Measurements from ENCODE around the gene SRCAP. TPM values are rescaled to one million over a fixed set of nuclear protein-coding genes. Genes with fewer than 3 reads are reported as not detected.
"Not testable (repeated sequence)": the region's sequence is repeated elsewhere in the genome, so short reads cannot be mapped to it uniquely, and the experiment has no call there.

SRCAP gene
- total RNA-seq, 2 experiments from 2014 or later: 57.2 to 64.7 TPM

GRCh38 chr16:30691907-30692306 is 7.1 kb upstream of the SRCAP start:
- intact Hi-C loops (cut with micrococcal nuclease): loop anchor here (10.0 kb wide), 1 partner anchor 233 kb away; the partner anchor contains the start of gene FBXL19
- no peak for ATAC-seq
- Mint-ChIP-seq H3K4me1 (ENCODE audit: low read depth) (peaks cover 16% of the 10 kb centered on the region), H3K36me3 (ENCODE audit: low read depth) (no peaks in the 10 kb centered on the region), H3K9me3 (no peaks in the 10 kb centered on the region), H3K27ac (no peak overlapping the region), H3K27me3 (no peaks in the 10 kb centered on the region), H3K4me3 (no peak overlapping the region)
- TF ChIP-seq CTCF (IDR thresholded peaks at IDR 0.05): no peak
- CTCF ChIA-PET: interaction anchor here (1.4 to 4.4 kb wide), 3 partner anchors 25 to 32 kb away, joined by 3 to 67 read pairs (median 25); partner anchors contain the start of gene FBRS
- POLR2A ChIA-PET: interaction anchor here (0.6 to 3.4 kb wide), 5 partner anchors 18 to 39 kb away, joined by 3 to 11 read pairs (median 3); no protein-coding TSS in a partner anchor
- DNase-seq: no peak

- H3K27ac Mint-ChIP-seq: no peak overlapping the region
- H3K36me3 Mint-ChIP-seq (ENCODE audit: low read depth): no peaks in the 10 kb centered on the region
- CTCF ChIA-PET: interaction anchor here (1.7 to 5.1 kb wide), 7 partner anchors 9 to 77 kb away, joined by 8 to 67 read pairs (median 12); partner anchors contain the start of gene FBRS
- H3K4me3 Mint-ChIP-seq: no peak overlapping the region
- TF ChIP-seq CTCF (IDR thresholded peaks at IDR 0.05): no peak
- intact Hi-C loops (cut with micrococcal nuclease): loop anchor here (10.0 kb wide), 1 partner anchor 232 kb away; the partner anchor contains the start of gene FBXL19
- DNase-seq (no peak), ATAC-seq (no peak)
- POLR2A ChIA-PET: interaction anchor here (0.8 to 3.4 kb wide), 5 partner anchors 19 to 84 kb away, joined by 3 to 20 read pairs (median 7); partner anchors contain the start of gene PRR14
- no peaks in the 10 kb centered on the region for H3K9me3 Mint-ChIP-seq
- peaks cover 22% of the 10 kb centered on the region for H3K4me1 Mint-ChIP-seq (ENCODE audit: low read depth)
- H3K27me3 Mint-ChIP-seq: no peaks in the 10 kb centered on the region
These were observed 6.4 kb upstream of the SRCAP start for GRCh38 chr16:30692396-30693064.

- peaks cover 12% of the 10 kb centered on the region for H3K36me3 Mint-ChIP-seq (ENCODE audit: low read depth)
- H3K4me1 Mint-ChIP-seq (ENCODE audit: low read depth): peaks cover 31% of the 10 kb centered on the region
- intact Hi-C loops (cut with micrococcal nuclease): loop anchor here (1.0 to 10.0 kb wide), 2 partner anchors 35 to 230 kb away; partner anchors contain the start of gene FBXL19
- CTCF ChIA-PET: interaction anchor here (0.5 to 5.1 kb wide), 20 partner anchors 10 to 306 kb away, joined by 3 to 67 read pairs (median 6); partner anchors contain the start of genes FBRS, PRR14 and ZNF689
- no peaks in the 10 kb centered on the region for H3K9me3 Mint-ChIP-seq
- no peak for TF ChIP-seq CTCF (IDR thresholded peaks at IDR 0.05)
- no peak overlapping the region for H3K27ac Mint-ChIP-seq
- H3K27me3 Mint-ChIP-seq: no peaks in the 10 kb centered on the region
- POLR2A ChIA-PET: interaction anchor here (0.6 to 3.4 kb wide), 6 partner anchors 14 to 340 kb away, joined by 3 to 20 read pairs (median 4); no protein-coding TSS in a partner anchor
- DNase-seq: no peak
- no peak for ATAC-seq
- no peak overlapping the region for H3K4me3 Mint-ChIP-seq
These were observed 3.9 kb upstream of the SRCAP start for GRCh38 chr16:30694926-30695693.

GRCh38 chr16:30696646-30697045 is 2.3 kb upstream of the SRCAP start:
- not testable (repeated sequence) for H3K27me3 Mint-ChIP-seq, H3K4me3 Mint-ChIP-seq, ATAC-seq, DNase-seq, H3K9me3 Mint-ChIP-seq, H3K27ac Mint-ChIP-seq
- intact Hi-C loops (cut with micrococcal nuclease): loop anchor here (10.0 kb wide), 1 partner anchor 228 kb away; the partner anchor contains the start of gene FBXL19
- CTCF ChIA-PET: interaction anchor here (0.5 to 5.1 kb wide), 13 partner anchors 8 to 224 kb away, joined by 3 to 38 read pairs (median 4); partner anchors contain the start of genes FBRS, PRR14 and ZNF747
- POLR2A ChIA-PET: interaction anchor here (0.7 to 3.6 kb wide), 11 partner anchors 18 to 326 kb away, joined by 3 to 36 read pairs (median 4); partner anchors contain the start of genes DCTPP1, FBRS, PRR14 and SEPTIN1
- H3K36me3 Mint-ChIP-seq (ENCODE audit: low read depth): peaks cover 21% of the 10 kb centered on the region
- peaks cover 40% of the 10 kb centered on the region for H3K4me1 Mint-ChIP-seq (ENCODE audit: low read depth)

Measured in activated CD8-positive, alpha-beta T cell treated with anti-CD3 and anti-CD28 coated beads for 36 hours (primary cell).